GM19397 (cell line): ENCODE measurements around the gene XYLB.
"Not testable (repeated sequence)": the region's sequence is repeated elsewhere in the genome, so short reads cannot be mapped to it uniquely, and the experiment has no call there.

Source experiments
- ATAC-seq: cut with Tn5 transposase; IDR thresholded peaks from one replicate; pipeline ENCODE4 v1.9.1; 2021; ENCODE audit warnings: mild to moderate bottlenecking, moderate library complexity; ENCODE audit not compliant: unreplicated experiment

The XYLB gene

DNA sequence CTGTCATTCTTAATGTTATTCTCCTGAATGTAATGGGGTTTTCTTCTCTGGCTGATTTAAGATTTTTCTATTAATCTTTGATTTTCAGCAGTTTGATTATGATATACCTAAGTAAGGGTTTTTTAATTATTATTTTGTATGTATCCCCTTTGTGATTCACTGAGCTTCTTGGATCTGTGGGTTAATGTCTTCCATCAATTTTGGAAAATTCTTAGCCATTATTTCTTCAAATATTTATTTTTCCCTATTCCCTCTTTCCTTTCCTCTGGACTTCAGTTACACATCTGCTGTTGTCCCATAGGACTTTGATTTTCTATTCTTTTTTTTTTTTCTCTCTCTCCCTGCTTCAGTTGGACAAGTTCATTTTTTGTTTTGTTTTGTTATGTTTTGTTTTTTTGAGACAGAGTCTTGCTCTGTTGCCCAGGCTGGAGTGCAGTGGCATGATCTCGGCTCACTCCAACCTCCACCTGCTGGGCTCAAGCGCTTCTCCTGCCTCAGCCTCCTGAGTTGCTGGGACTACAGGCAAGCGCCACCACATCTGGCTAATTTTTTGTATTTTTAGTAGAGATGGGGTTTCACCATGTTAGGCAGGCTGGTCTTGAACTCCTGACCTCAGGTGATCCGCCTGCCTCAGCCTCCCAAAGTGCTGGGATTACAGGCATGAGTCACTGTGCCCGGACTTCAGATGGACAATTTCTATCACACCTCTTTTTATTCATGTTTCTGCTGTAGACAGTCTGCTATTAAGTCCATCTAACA is 40.6 kb downstream of the XYLB start:
- no peak for ATAC-seq

DNA sequence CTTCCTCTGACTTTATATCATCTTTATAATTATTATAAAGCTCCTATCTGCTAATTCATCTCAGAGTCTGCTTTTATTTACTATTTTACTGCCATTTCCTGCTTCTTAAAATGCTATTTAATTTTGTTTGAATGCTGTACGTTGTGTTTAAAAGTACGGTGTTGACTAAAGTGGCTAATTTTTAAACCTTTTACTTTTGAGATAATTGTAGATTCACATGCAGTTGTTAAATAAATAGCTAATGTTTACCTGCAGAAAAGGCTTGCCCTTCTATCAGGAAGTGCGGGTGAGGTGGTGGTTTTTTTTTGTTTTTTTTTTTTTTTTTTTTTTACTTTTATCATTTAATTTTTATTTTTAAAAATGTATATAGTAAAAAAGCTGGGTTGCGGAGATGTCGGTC is 41.3 kb downstream of the XYLB start:
- no peak for ATAC-seq

DNA sequence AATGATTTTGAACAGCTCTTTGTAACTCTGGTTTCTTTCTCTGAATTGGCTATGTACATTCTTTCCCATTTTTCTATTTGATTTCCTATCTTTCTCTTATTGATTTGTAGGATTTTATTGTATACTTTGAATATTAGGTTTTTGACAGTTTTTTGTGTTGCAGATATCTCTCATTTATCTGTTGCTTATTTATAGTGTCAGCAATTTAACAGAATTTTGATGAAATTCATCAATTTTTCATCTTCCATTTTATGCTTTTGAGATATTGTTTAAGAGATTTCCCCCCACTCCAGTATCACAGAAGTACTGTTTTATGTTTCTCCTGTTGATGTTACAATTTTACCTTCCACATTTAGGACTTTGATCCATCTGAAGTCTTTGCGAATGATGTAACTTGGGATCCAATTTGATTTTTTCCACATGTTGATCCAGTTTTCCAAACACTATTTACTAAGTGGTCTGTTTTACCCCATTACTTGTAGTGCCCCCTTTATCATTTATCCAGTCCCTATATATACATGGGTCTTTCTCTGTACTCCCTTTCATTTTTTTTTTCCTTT is 46.1 kb downstream of the XYLB start:
- no peak for ATAC-seq

DNA sequence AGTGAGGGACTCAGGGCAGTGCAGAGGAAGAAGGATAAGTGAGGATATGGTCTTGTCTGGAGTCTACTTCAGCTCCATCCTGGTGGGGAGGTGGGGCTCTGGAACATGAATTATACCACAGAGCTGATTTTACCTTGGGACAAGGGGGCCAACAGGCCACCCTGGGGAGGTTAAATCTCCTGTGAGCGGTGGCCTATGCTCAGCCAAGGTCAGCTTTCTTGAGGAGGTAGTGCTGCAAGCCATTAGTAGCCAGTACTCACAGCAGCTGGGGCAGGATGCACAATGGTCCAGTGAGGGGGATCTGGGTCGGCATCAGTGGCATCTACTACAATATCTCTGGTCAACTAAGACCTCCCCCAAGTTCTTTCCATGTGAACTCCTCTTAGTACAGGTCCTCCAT is 49.7 kb downstream of the XYLB start:
- ATAC-seq, result no peak

DNA sequence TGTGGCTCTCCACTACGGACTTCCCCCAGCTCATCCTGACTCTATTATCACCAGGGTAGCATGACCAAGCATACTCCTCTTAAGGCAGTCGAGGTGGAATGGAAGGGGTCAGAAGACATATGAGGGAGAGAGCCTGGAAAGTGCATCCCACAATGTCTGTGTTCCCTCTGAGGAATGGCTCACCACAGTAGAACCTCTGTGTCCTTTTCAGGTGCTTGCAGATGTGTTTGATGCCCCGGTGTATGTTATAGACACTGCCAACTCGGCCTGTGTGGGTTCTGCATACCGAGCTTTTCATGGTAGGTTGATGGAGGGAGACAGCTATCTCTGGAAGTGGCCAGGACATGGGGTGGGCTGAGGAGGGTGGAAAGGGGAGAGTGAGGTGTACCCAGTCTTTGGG is 50.3 kb downstream of the XYLB start:
- ATAC-seq, result no peak

DNA sequence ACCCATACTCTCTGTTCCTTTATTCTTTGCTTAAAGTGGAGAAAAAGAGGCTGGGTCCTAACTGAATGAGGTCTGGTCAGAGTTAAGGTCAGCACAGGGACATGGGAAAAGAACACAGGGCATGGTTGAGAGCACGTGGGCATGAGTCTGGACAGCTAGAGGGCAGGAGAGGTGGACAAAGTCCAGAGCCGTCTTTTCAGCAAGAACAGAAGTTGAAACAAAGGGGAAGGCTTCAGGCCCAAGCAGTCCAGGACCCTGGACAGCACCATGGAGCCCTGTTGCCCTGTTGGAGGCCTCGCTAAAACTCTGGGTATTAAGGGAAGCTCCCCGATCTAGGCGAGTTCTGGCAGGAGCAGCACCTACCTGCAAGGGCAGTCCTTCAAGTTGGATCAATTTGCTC is 50.7 kb downstream of the XYLB start:
- no peak for ATAC-seq

DNA sequence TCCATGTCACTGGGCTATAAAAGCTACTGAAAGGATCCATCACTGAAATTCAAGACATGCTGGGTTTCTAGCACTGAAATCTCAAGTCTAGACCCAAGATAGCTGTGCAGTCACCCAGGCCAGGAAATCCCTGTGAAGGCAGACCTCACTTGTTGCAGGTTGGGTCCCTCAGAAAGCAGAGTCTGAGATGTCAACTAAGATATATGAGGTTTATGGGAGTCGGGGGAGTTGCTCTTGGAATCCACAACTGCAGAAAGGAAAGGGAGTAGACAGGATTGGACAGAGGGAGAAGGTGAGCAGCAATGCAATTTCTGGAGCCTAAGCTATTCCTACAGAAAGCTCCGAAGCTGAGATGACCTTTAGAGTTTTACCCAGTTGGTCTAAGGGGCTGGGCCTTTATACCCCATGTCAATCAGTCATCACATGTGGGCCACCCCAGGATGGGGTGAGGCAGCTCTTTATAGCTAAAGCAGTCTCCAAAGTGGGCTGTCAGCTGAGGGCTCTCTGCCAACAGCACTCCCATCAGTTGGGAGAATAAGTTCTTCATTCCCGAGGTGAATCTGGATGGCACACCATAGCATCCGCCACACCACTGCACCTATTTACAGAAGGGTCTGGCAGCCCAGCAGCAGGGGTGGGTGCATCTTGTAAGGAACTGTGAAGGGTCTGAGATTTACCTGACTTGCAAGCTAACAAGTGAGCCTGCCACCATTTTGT is 54.8 kb downstream of the XYLB start:
- ATAC-seq, result no peak

DNA sequence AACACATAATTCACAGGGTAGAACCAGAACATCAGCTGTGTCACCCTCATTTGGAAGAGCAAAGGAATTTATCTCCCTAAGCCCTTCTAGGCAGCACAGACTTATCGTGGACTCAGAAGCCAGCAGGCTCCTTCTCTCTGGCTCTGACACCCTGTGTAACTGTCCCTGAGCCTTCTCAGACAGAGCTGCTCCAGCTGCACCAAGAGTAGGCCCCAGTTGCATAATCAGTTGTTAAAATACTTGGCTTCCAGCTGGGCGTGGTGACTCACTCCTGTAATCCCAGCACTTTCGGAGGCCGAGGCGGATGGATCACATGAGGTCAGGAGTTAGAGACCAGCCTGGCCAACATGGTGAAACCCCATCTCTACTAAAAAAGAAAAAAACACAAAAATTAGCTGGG is 57.7 kb downstream of the XYLB start:
- no peak for ATAC-seq

DNA sequence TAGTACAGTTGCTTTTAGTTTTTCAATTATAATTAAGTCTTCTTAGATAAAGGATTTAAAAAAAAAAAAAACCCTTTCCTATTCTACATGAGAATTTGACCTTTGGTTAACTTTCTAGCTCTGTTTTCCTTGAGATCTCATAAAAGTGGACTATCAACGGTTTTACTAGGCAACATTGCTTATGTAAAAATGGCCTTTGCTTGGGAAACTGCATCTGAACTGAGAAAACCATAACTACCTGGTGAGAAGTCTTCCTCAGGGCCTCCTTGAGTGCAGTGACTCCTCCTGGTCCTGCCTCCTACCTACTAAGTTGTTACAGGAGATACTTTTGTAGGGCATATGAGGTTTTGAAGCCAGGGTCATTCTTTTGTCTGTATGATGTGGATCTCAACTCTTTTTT is 65.0 kb downstream of the XYLB start:
- ATAC-seq, result no peak

DNA sequence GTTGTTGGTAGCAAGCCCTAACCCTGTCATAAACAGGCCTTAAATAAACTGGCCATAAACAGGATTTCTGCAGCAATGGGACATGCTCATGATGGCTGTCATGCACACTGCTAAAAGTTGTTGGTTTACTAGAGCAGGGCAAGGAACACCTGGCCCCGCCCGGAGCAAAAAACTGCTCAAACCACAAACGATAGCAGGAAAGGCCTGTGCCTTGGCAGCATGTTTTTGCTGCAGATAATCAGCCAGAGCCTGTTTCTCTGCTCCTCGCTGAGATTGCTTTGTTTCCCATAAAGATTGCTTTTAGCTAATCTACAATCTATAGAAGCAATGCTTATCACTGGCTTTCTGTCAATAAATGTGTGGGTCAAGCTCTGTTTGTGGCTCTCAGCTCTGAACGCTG is 74.2 kb downstream of the XYLB start:
- ATAC-seq, result not testable (repeated sequence)

DNA sequence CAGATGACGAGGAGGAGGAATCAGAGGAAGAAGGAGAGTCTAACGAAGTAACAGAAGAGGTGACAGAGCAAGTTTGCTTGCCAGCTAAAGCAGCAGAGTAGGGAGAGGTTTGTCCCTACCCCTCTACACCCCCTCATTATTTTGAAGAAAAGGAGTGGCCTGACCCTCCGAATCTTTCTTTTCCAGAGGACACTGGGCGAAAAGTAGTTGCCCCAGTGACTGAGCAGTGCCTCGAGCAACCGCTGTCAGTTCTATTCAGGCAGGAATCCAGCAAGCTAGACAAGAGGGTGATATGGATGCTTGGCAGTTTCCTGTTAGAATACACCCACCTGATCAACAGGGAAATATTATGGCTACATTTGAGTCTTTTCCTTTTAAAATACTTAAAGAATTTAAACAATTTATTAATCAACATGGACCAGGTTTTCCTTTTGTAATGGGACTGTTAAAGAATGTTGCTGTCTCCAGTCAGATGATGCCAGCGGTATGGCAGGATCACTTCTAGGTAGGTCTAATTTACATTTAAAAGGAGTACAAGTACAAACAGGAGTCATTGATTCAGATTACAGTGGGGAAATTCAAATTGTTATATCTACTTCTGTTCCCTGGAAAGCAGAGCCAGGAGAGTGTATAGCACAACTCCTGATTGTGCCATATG is 75.2 kb downstream of the XYLB start:
- no peak for ATAC-seq

DNA sequence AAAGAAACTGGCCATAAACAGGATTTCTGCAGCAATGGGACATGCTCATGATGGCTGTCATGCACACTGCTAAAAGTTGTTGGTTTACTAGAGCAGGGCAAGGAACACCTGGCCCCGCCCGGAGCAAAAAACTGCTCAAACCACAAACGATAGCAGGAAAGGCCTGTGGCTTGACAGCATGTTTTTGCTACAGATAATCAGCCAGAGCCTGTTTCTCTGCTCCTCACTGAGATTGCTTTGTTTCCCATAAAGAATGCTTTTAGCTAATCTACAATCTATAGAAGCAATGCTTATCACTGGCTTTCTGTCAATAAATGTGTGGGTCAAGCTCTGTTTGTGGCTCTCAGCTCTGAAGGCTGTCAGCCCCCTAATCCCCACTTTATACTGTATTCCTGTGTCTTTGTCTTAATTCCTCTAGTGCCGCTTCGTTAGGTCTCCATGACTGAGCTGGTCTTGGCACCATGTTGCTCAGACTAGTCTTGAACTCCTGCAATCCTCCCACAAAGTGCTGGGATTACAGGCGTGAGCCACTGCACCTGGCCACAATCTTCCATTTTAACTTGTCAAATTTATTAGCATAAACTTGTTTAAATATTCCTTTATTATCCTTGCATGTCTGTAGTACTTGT is 80.3 kb downstream of the XYLB start:
- not testable (repeated sequence) for ATAC-seq

DNA sequence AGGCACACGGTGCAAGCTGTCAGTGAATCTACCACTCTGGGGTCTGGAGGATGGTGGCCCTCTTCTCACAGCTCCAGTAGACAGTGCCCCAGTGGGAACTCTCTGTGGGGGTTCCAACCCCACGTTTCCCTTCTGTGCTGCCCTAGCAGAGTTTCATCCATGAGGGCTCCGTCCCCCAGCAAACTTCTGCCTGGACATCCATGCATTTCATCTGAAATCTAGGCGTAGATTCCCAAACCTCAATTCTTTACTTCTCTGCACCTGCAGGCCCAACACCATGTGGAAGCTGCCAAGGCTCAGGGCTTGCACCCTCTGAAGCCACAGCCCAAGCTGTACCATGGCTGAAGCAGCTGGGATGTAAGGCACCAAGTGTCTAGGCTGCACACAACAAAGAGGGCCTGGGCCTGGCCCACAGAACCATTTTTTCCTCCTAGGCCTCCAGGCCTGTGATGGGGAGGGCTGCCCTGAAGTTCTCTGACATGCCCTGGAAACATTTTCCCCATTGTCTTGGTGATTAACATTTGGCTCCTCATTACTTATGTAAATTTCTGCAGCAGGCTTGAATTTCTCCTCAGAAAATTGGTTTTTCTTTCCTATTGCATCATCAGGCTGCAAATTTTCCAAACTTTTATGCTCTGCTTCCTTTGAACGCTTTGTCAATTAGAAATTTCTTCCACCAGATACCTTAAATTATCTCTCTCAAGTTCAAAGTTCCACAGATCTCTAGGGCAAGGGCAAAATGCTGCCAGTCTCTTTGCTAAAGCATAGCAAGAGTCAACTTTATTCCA is 86.5 kb downstream of the XYLB start:
- not testable (repeated sequence) for ATAC-seq

DNA sequence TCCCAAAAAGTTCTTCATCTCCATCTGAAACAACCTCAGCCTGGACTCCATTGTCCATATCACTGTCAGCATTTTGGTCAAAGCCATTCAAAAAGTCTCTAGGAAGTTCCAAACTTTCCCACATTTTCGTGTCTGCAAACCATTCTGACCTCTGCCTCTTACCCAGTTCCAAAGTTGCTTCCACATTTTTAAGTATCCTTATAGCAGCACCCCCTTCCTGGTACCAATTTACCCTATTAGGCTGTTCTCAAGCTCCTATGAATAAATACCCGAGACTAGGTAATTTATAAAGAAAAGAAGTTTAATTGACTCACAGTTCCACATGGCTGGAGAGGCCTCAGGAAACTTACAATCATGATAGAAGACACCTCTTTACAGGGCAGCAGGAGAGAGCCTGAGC is 87.1 kb downstream of the XYLB start:
- not testable (repeated sequence) for ATAC-seq

DNA sequence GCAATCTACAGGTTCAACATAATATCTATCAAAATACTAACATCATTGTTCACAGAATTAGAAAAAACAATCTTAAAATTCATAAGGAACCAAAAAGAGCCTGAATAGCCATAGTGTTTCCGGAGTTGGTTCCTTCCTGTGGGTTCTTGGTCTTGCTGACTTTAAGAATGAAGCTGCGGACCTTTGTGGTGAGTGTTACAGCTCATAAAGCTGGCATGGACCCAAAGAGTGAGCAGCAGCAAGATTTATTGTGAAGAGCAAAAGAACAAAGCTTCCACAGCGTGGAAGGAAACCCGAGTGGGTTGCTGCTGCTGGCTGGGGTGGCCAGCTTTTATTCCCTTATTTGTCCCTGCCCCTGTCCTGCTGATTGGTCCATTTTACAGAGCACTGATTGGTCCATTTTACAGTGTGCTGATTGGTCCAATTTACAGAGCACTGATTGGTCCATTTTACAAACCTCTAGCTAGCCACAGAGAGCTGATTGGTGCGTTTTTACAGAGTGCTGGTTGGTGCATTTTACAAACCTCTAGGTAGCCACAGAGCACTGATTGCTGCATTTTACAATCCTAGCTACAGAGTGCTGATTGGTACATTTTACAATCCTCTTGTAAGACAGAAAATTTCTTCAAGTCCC is 92.0 kb downstream of the XYLB start:
- not testable (repeated sequence) for ATAC-seq

DNA sequence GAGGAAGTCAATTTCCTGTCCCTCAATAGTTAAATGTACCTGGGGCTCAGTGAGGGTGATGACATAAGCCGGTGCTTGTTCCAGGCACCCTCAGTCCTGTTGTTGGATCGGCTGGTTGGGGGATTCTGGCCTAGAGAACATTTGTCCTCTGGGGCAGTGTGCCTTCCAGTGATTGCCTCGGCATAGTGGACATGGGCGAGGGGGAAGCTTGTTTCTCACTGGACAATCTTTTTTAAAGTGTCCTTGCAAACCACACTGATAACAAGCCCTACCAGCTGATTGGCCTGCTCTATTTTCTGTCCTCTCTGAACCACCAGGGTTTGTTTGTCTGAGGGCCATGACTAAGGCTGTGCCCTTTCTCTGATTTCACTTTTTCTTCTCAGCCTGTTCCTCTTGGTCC is 96.6 kb downstream of the XYLB start:
- not testable (repeated sequence) for ATAC-seq

DNA sequence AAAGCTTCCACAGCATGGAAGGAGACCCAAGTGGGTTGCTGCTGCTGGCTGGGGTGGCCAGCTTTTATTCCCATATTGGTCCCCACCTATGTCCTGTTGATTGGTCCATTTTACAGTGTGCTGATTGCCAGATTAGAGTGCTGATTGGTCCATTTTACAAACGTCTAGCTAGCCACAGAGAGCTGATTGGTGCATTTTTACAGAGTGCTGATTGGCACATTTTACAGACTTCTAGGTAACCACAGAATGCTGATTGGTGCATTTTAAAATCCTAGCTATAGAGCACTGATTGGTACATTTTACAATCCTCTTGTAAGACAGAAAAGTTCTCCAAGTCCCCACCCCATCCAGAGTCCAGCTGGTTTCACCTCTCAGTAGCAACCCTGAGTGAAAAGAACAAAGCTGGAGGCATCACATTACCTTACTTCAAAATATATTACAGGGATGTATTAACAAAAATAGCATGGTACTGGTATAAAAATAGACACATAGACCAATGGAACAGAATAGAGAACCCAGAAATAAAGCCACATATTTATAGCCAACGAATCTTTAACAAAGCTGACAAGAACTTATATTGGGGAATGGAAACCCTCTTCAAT is 99.6 kb downstream of the XYLB start:
- ATAC-seq, result no peak

DNA sequence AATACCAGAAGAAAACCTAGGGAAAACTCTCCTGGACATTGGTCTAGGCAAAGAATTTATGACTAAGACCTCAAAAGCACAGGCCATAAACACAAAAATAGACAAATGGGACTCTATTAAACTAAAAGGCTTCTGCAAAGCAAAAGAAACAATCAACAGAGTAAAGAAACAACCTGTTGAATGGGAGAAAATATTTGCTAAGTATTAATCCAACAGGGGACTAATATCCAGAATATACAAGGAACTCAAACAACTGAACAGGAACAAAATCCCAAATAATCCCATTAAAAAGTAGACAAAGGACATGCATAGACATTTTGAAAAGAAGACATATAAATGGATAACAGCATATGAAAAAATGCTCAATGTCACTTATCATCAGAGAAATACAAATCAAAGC is 100.2 kb downstream of the XYLB start:
- no peak for ATAC-seq

DNA sequence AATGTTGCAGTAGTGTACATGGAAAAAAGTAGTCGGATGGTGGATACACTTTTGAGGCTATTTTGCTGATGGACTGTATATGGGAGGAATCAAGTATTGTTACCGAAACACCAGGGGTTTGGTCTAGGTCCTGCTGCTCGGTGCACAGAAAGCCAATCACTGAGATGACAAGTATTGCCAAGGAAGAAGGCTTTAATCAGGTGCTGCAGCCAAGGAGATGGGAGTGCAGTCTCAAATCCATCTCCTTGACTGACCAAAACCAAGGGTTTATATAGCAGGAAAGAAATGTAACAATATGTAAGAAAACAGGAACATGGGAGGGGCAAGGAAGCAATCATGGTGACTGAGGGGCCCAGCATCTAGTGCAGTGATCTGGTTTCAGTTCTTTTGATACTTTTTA is 104.3 kb downstream of the XYLB start:
- ATAC-seq, result no peak
